Measurements from ENCODE around the gene SLC6A1.

DNA sequence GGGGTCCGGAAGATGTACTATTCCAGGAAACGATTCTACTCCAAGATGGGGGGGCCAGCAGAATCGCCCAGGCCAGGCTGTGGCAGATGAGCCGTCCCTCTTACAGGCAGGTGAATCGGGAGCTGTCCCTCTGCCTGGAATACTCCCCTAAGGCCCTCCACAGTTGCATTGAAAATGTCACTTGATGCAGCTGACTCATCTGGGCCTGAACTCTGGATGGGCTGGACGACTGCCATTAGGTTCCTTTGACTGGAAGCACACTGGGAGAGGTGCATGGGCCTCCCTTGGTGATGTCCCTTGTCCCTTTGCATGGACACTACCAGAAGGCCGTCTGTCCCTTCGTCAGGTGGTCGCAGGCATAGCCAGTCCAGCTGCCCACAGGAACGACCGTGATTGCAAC lies 92.1 kb downstream of the SLC6A1 start:
- TF ChIP-seq, protein P1, sequence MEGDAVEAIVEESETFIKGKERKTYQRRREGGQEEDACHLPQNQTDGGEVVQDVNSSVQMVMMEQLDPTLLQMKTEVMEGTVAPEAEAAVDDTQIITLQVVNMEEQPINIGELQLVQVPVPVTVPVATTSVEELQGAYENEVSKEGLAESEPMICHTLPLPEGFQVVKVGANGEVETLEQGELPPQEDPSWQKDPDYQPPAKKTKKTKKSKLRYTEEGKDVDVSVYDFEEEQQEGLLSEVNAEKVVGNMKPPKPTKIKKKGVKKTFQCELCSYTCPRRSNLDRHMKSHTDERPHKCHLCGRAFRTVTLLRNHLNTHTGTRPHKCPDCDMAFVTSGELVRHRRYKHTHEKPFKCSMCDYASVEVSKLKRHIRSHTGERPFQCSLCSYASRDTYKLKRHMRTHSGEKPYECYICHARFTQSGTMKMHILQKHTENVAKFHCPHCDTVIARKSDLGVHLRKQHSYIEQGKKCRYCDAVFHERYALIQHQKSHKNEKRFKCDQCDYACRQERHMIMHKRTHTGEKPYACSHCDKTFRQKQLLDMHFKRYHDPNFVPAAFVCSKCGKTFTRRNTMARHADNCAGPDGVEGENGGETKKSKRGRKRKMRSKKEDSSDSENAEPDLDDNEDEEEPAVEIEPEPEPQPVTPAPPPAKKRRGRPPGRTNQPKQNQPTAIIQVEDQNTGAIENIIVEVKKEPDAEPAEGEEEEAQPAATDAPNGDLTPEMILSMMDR (conservative IDR thresholded peaks at IDR 0.05; ENCODE audit: low read length) = no peak
- TF ChIP-seq EZH2phosphoT487 (IDR thresholded peaks at IDR 0.05; ENCODE audit: borderline replicate concordance, low read depth, low read length) = no peak
